ENCODE results near the gene NDUFB8.

GRCh38 chr10:100479037-100479436 is 50.6 kb downstream of the NDUFB8 start:
- no peak for TF ChIP-seq CTCF (IDR thresholded peaks at IDR 0.05; ENCODE audit: low read depth, low read length, missing input control)
- no peak for TF ChIP-seq ATF3 (IDR thresholded peaks at IDR 0.05)
- TF ChIP-seq REST (IDR thresholded peaks at IDR 0.05), result no peak
- no peak for TF ChIP-seq RXRA (IDR thresholded peaks at IDR 0.05)
- TF ChIP-seq ZBTB33 (IDR thresholded peaks at IDR 0.05), result no peak
- no peak for TF ChIP-seq GABPA (IDR thresholded peaks at IDR 0.05 in 1 of 2, conservative IDR thresholded peaks at IDR 0.05 in 1 of 2)
- TF ChIP-seq RAD21 (IDR thresholded peaks at IDR 0.05), result no peak
- TF ChIP-seq FOXA1 (IDR thresholded peaks at IDR 0.05), result no peak
- no peak for TF ChIP-seq HNF4G (IDR thresholded peaks at IDR 0.05)
- TF ChIP-seq YY1 (IDR thresholded peaks at IDR 0.05), result no peak

Data from liver (tissue), 3 donors.